SK-N-MC (cell line): Measurements from ENCODE around the gene GID4.

Source experiments
- EZH2 ChIP-seq: fragments of 200-600 bp; sonication (generic); IDR thresholded peaks from one replicate; pipeline ENCODE4 v1.6.1; 2017; ENCODE audit warnings: antibody characterized with exemption
- FOXP2 ChIP-seq: optimal IDR thresholded peaks from 2 replicates; pipeline ENCODE3; 2011; ENCODE audit warnings: mild to moderate bottlenecking, moderate library complexity; ENCODE audit not compliant: insufficient read depth; ENCODE audit errors: extremely low read length, control extremely low read depth
- POLR2AphosphoS5 ChIP-seq: IDR thresholded peaks from 2 replicates; pipeline ENCODE4 v1.6.1; 2012; ENCODE audit warnings: mild to moderate bottlenecking, low read depth, low read length, borderline replicate concordance

- TF ChIP-seq EZH2 (no peak), POLR2AphosphoS5 (no peak), FOXP2 (no peak)
Observed at GRCh38 chr17:18000030-18000408, 39.2 kb upstream of the GID4 start.
